Measurements from ENCODE around the gene TMEM18.

The TMEM18 gene

GRCh38 chr2:633371-633770 is 43.8 kb downstream of the TMEM18 start:
- DNase-seq (ENCODE audit: low spot score): no peak

GRCh38 chr2:632471-632870 is 44.7 kb downstream of the TMEM18 start:
- no peak for DNase-seq (ENCODE audit: low spot score)

- DNase-seq (ENCODE audit: low spot score): no peak
Measured at GRCh38 chr2:631741-632140, 45.5 kb downstream of the TMEM18 start.

- DNase-seq (ENCODE audit: low spot score): no peak
Measured at GRCh38 chr2:630451-631320, 46.5 kb downstream of the TMEM18 start.

- no peak for DNase-seq (ENCODE audit: low spot score)
Measured at GRCh38 chr2:629961-630360, 47.2 kb downstream of the TMEM18 start.

- DNase-seq (ENCODE audit: low spot score): no peak
Measured at GRCh38 chr2:628651-629050, 48.6 kb downstream of the TMEM18 start.

GRCh38 chr2:627926-628560 is 49.2 kb downstream of the TMEM18 start:
- DNase-seq (ENCODE audit: low spot score): no peak

GRCh38 chr2:627340-627709 is 49.9 kb downstream of the TMEM18 start:
- DNase-seq (ENCODE audit: low spot score): no peak

GRCh38 chr2:626491-627339 is 50.5 kb downstream of the TMEM18 start:
- no peak for DNase-seq (ENCODE audit: low spot score)

- DNase-seq (ENCODE audit: low spot score): no peak
Measured at GRCh38 chr2:625415-626333, 51.5 kb downstream of the TMEM18 start.

GRCh38 chr2:624551-625347 is 52.5 kb downstream of the TMEM18 start:
- no peak for DNase-seq (ENCODE audit: low spot score)

GRCh38 chr2:624096-624495 is 53.1 kb downstream of the TMEM18 start:
- no peak for DNase-seq (ENCODE audit: low spot score)

GRCh38 chr2:623130-623922 is 53.9 kb downstream of the TMEM18 start:
- DNase-seq (ENCODE audit: low spot score): no peak

- no peak for DNase-seq (ENCODE audit: low spot score)
Measured at GRCh38 chr2:622357-622756, 54.8 kb downstream of the TMEM18 start.

GRCh38 chr2:621303-622099 is 55.7 kb downstream of the TMEM18 start:
- DNase-seq (ENCODE audit: low spot score): no peak

- no peak for DNase-seq (ENCODE audit: low spot score)
Measured at GRCh38 chr2:620471-621302, 56.5 kb downstream of the TMEM18 start.

GRCh38 chr2:620004-620403 is 57.2 kb downstream of the TMEM18 start:
- DNase-seq (ENCODE audit: low spot score): no peak

GRCh38 chr2:618422-618990 is 58.7 kb downstream of the TMEM18 start:
- DNase-seq (ENCODE audit: low spot score): no peak
